NCI-H82 (cell line): ENCODE results near the gene VPS36.
"Not testable (repeated sequence)": the region's sequence is repeated elsewhere in the genome, so short reads cannot be mapped to it uniquely, and the experiment has no call there.

Experiments used
- DNase-seq: peaks from one replicate; lab custom pipeline; 2025; lab: John Stamatoyannopoulos, UW

VPS36 gene

GRCh38 chr13:52450012-52450792, at the start of gene VPS36:
TSS of gene VPS36 (minus strand) at chr13:52450634. CDS start at chr13:52450594, 40 bp downstream.
- DNase-seq: peak; percentile 99

DNA sequence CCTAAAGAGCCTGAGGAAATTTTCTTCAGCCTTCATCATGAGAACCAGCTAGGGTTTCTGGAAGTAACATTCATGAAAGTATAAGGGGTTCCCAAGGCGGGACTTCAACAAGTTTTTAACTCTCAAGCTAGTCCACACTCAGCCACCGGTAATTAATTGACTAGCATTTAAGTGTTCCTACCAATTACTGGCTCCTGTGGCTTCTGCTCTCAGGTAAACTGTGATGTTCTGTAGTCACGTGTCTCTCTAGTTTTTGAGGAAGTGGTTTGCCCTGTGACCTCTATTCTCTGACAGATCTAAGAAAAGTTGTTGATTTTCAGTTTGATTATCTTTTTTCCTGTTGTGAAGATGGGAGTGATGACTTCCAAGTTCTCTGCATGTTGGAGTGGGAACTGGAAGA, 47.5 kb upstream of the VPS36 start:
- DNase-seq: not testable (repeated sequence)

DNA sequence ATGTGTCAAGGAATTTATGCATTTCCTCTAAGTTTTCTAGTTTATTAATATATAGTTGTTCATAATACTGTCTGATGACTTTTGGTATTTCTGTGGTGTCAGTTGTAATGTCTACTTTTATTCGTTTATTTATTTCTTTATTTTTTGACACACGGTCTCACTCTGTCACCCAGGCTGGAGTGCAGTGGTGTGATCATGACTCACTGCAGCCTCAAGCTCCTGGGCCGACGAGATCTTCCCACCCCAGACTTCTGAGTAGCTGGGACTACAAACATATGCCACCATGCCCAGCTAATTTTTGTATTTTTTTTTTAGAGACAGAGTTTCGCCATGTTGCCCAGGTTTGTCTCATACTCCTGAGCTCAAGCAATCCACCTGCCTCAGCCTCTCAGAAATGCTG, 43.8 kb upstream of the VPS36 start:
- not testable (repeated sequence) for DNase-seq

GRCh38 chr13:52491015-52491414, 40.6 kb upstream of the VPS36 start:
- DNase-seq: not testable (repeated sequence)

- not testable (repeated sequence) for DNase-seq
Observed at GRCh38 chr13:52488763-52489162, 38.3 kb upstream of the VPS36 start.

GRCh38 chr13:52487078-52487477, 36.6 kb upstream of the VPS36 start:
- not testable (repeated sequence) for DNase-seq

- not testable (repeated sequence) for DNase-seq
Observed at GRCh38 chr13:52480677-52481428, 30.4 kb upstream of the VPS36 start.

DNA sequence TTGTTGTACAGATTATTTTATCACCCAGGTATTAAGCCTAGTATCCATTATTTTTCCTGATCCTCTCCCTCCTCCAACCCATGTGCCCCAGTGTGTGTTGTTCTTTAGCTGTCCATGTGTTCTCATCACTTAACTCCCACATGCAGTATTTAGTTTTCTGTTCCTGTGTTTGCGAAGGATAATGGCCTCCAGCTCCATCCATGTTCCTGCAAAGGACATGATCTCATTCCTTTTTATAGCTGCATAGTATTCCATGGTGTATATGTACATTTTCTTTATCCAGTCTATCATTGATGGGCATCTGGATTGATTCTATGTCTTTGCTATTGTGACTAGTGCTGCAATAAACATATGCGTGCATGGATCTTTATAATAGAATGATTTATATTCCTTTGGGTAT, 18.1 kb upstream of the VPS36 start:
- not testable (repeated sequence) for DNase-seq

GRCh38 chr13:52463526-52463925, 13.1 kb upstream of the VPS36 start:
- no peak for DNase-seq

- DNase-seq: no peak
Observed at GRCh38 chr13:52461265-52461664, 10.8 kb upstream of the VPS36 start.

DNA sequence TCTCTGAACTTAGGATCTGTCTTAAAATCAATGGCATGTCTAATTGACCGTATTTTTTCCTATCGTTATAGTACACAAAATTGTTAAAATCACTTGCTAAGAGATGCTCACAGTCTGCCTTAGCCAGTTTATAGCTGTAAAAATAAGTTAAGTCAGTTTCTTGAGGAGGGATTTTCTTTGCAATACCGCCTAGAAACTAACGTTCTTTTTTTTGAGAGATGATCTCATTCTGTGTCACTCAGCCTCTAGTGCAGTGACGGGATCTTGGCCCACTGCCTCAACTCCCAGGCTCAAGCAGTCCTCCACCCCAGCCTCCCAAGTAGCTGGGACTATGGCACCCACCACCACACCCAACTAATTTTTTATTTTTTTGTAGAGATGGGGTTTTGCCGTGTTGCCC, 9.2 kb upstream of the VPS36 start:
- DNase-seq: no peak

- DNase-seq: peak; percentile 96
Observed at GRCh38 chr13:52455677-52456041, 5.2 kb upstream of the VPS36 start.

DNA sequence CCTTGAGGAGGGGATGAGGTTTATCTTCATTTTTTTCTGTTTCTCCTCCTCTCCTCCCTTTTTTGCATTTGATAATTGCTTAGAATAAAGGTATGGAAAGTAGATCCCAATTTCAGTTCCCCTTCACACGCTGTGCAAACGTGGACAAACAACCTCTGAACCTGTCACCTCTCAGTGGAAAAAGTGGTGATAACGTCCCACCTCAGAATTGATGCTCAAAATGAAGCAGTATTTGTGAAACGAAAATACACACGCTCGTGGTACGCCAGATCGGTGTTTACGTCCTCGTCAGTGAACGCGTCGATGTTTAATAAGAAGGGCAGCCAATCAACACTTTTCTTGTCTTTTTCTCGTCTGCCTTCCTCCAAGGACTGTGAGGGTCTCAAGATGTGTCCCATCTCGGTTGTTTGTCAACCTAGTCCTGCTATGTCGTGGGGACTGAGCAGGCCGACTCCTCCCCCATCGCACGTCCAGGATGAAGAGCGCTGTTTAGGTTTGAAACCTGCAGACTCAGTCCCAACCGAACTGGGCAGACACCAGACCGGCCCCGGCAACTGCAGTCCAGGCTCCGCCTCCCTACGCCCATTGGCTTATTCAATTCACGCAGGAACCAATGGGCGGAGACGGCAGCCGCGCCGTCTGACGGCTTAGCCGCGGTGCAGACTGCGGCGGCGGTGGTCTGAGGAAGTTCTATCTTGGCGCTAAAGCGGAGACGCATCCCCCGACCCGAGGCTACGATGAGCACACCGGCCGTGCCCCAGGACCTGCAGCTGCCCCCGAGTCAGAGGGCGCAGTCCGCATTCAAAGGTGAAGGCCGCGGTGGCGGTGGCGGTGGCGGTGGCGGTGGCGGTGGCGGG, 4.6 kb upstream of the VPS36 start, which contains the start of gene CKAP2:
CKAP2 (plus strand) TSS at position 659 of the 857 bp plus-strand sequence; CDS start at position 738, 79 bp downstream.
- peak; percentile 99 for DNase-seq

GRCh38 chr13:52454459-52454819, 4.0 kb upstream of the VPS36 start:
- DNase-seq: peak; percentile 67

DNA sequence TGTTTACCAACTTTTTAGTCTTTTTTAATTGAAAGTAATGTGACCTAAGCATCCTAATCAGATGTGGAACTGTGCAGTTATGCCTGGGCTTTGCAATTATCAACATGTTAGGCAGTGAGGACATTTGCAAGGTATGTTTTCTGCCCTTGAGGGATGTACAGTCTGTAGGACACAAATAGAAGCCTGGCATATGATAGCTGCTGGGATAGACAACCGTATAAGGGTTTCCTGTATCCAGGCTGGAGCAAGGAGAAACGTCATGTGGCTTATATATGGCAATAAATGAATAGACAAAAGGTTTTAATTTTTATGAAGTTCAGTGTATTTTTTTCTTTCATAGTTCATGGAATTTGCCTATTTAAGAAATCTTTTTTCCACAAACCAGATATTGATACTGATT, 2.0 kb upstream of the VPS36 start:
- no peak for DNase-seq

GRCh38 chr13:52451135-52451804, 836 bp upstream of the VPS36 start:
- DNase-seq: no peak

DNA sequence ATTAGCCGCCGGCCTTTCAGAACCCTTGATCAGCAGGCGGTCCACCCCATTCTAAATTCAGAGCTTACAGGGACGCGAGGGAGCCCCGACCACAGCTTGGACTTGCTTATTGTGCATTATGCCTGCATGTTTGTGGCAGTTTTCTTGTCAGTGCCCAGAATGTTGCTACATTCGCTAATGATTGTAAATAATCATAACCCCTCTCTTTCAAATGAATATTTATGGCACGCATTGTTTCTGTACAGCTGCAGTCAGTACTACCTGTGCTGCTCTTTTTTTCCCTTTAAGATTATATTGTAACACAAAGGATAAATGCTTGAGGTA, 321 bp upstream of the VPS36 start:
- DNase-seq: no peak

DNA sequence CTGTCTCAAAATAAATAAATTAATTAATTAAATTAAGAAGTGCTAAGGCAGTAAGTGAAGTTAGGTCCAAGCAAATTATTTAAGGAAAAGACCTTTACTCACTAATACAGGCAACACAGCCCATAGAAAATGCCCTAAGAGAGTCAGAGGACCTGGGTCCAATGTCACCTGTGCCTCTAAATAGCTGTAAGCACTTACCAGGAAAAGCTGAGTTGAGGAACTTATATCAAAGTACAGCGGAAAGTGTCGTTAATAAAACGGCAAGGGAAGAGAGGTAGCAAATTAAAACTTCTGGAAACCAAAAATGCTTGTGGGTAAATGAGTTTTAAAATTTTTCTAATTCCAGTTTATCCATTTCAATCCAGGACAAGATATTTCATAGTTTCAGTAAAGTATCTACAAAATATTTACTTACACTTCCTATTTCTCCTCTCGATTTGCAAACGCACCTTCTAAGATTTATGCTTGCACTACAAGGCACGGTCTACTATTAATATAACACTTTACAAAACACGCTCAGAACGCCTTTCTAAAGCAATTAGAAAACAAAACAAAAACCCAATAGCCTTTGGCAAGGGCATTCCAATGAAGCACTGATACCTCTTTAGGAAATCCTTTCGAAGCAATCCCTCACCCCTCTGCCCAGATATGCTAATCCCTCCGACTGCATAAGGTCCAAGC, 963 bp downstream of the VPS36 start:
- peak; percentile 57 for DNase-seq

- peak; percentile 62 for DNase-seq
Observed at GRCh38 chr13:52447815-52448552, 2.5 kb downstream of the VPS36 start.

GRCh38 chr13:52447354-52447753, 3.1 kb downstream of the VPS36 start:
- peak; percentile 23 for DNase-seq

DNA sequence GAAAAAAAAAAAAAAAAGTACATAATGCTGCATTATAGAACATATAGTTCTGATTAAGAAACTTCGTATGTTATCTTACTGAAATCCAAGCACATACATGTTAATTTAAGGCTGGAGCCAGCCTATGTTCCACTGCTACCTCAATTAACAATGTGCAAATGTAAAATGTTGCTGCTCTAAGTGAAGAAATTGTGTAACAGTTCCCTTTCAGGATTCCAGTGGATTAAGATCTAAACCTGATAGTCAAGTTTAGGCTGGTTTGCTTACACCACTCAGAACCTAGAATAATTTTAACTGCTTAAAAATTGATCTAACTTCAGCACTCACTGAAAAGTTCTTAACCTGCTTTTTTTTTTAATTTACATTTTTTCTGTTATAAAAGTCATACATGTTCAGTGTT, 4.2 kb downstream of the VPS36 start:
- no peak for DNase-seq
